ENCODE results near the gene ZNF219. TPM values are rescaled to one million over a fixed set of nuclear protein-coding genes. Genes with fewer than 3 reads are reported as not detected.
"Not testable (repeated sequence)": the region's sequence is repeated elsewhere in the genome, so short reads cannot be mapped to it uniquely, and the experiment has no call there.

ZNF219 gene
- total and polyA plus RNA-seq, 2 of the 13 experiments (the other 11 are each of a cell fraction or from before 2014, with no cell fraction given): 34.5 to 36.6 TPM

DNA sequence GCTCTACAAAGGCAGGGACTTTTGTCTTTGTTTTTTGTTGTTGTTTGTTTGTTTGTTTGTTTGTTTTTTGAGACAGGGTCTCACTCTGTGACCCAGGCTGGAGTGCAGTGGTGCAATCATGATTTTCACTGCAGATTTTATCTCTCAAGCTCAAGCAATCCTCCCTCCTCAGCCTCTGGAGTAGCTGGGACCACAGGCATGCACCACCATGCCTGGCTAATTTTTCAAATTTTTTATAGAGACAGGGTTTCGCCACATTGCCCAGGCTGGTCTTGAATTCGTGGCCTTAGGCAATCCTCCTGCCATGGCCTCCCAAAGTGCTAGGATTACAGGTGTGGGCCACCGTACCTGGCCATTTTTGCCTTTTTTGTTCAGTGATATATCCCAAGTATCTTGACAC is 57.5 kb downstream of the ZNF219 start:
- 80% methylated on average over 3 of the region's 3 CpGs for WGBS (ENCODE audit: low lambda C conversion rate)
- intact Hi-C loops (cut with micrococcal nuclease; ENCODE audit: unreplicated experiment): loop anchor here (1.0 to 2.0 kb wide), 3 partner anchors 14 to 184 kb away; no protein-coding TSS in a partner anchor
- FAIRE-seq; H3K4me2 ChIP-seq (ENCODE audit: low read depth, low read length); DNase-seq (ENCODE audit: low spot score); H2AFZ ChIP-seq (ENCODE audit: low read length); ATAC-seq; H3K9me3 ChIP-seq (ENCODE audit: low read length); H3K4me3 ChIP-seq (replicated peaks in 1 of 3; ENCODE audit: insufficient read depth in 1 of 3, low read depth in 2 of 3, low read length in 3 of 3); H3K79me2 ChIP-seq (ENCODE audit: insufficient read depth, low read length); H4K20me1 ChIP-seq (ENCODE audit: insufficient read depth, low read length); BruUV-seq (replicated peaks); H3K27me3 ChIP-seq (ENCODE audit: control insufficient read depth in 1 of 2, insufficient read depth in 2 of 2, low read length in 2 of 2); H3K36me3 ChIP-seq (replicated peaks in 1 of 2; ENCODE audit: control insufficient read depth in 1 of 2, insufficient read depth in 2 of 2, low read length in 2 of 2); H3K9ac ChIP-seq (ENCODE audit: insufficient read depth, low read depth, low read length); H3K27ac ChIP-seq (ENCODE audit: extremely low read length, insufficient read depth, low read length): not testable (repeated sequence)
- CTCF ChIA-PET (ENCODE audit: low intra/inter-chr PET ratio, low total read pairs): interaction anchor here (0.7 to 4.8 kb wide), 8 partner anchors 17 to 343 kb away, joined by 3 to 109 read pairs (median 6); no protein-coding TSS in a partner anchor
- in situ Hi-C loops (cut with HindIII; ENCODE audit: extremely low pct_ligation_motif_present, low pct_unique_long_range_greater_than_20kb): loop anchor here (5.0 kb wide), 1 partner anchor 184 kb away; no protein-coding TSS in a partner anchor
- POLR2A ChIA-PET: interaction anchor here (0.8 to 3.5 kb wide), 8 partner anchors 9 to 49 kb away, joined by 4 to 112 read pairs (median 23); partner anchors contain the start of gene ARHGEF40
- peaks cover 76% of the 10 kb centered on the region for H3K4me1 ChIP-seq (ENCODE audit: insufficient read depth, low read length)

- Histone ChIP-seq H4K20me1 (ENCODE audit: insufficient read depth, low read length) (no peaks in the 10 kb centered on the region), H3K9ac (ENCODE audit: insufficient read depth, low read depth, low read length) (no peak overlapping the region), H3K9me3 (ENCODE audit: low read length) (no peaks in the 10 kb centered on the region), H3K27me3 (ENCODE audit: control insufficient read depth in 1 of 2, insufficient read depth in 2 of 2, low read length in 2 of 2) (no peaks in the 10 kb centered on the region), H3K4me3 (replicated peaks in 1 of 3; ENCODE audit: insufficient read depth in 1 of 3, low read depth in 2 of 3, low read length in 3 of 3) (no peak overlapping the region), H3K36me3 (replicated peaks in 1 of 2; ENCODE audit: control insufficient read depth in 1 of 2, insufficient read depth in 2 of 2, low read length in 2 of 2) (no peaks in the 10 kb centered on the region), H3K4me1 (ENCODE audit: insufficient read depth, low read length) (peaks cover 77% of the 10 kb centered on the region), H3K27ac (ENCODE audit: extremely low read length, insufficient read depth, low read length) (no peak overlapping the region), H3K79me2 (ENCODE audit: insufficient read depth, low read length) (no peaks in the 10 kb centered on the region), H2AFZ (ENCODE audit: low read length) (no peak overlapping the region), H3K4me2 (ENCODE audit: low read depth, low read length) (peak overlapping the region; percentile 69; the same call in 1 of the 2 replicates)
- BruUV-seq (replicated peaks): no TSS peak
- ChIA-PET CTCF (ENCODE audit: low intra/inter-chr PET ratio, low total read pairs) (interaction anchor here (0.7 to 4.8 kb wide), 14 partner anchors 14 to 343 kb away, joined by 3 to 109 read pairs (median 4); partner anchors contain the start of gene METTL17), POLR2A (interaction anchor here (0.8 to 3.5 kb wide), 12 partner anchors 9 to 64 kb away, joined by 3 to 112 read pairs (median 18); partner anchors contain the start of genes ARHGEF40 and NDRG2)
- no peak for ATAC-seq
- no peak for FAIRE-seq
- in situ Hi-C loops (cut with HindIII; ENCODE audit: extremely low pct_ligation_motif_present, low pct_unique_long_range_greater_than_20kb): loop anchor here (5.0 kb wide), 1 partner anchor 183 kb away; no protein-coding TSS in a partner anchor
- 56% methylated on average over 8 of the region's 8 CpGs for WGBS (ENCODE audit: low lambda C conversion rate)
- intact Hi-C loops (cut with micrococcal nuclease; ENCODE audit: unreplicated experiment): loop anchor here (1.0 to 2.0 kb wide), 3 partner anchors 14 to 183 kb away; no protein-coding TSS in a partner anchor
- DNase-seq (ENCODE audit: low spot score): no peak
- no peak for TF ChIP-seq NFRKB (IDR thresholded peaks at IDR 0.05)
- TF ChIP-seq ZGPAT (CRISPR knock-in tag; IDR thresholded peaks at IDR 0.05): peak; percentile 6; the same call in 1 of the 2 replicates
- 0 out of 2 replicates have a peak, but pooled peaks have one; percentile 13 for TF ChIP-seq ZNF501 (CRISPR knock-in tag; IDR thresholded peaks at IDR 0.05)
- TF ChIP-seq EZH2 (conservative IDR thresholded peaks at IDR 0.05; ENCODE audit: low read depth, low read length): no peak
- TF ChIP-seq ZNF44 (CRISPR knock-in tag; IDR thresholded peaks at IDR 0.05): no peak
- 0 out of 2 replicates have a peak, but pooled peaks have one; percentile 48 for TF ChIP-seq ZNF317 (CRISPR knock-in tag; IDR thresholded peaks at IDR 0.05)
- TF ChIP-seq ZSCAN9 (CRISPR knock-in tag; IDR thresholded peaks at IDR 0.05; ENCODE audit: borderline replicate concordance): peak; percentile 5; the same call in 1 of the 2 replicates
- 0 out of 2 replicates have a peak, but pooled peaks have one; percentile 67 for TF ChIP-seq ZNF251 (CRISPR knock-in tag; IDR thresholded peaks at IDR 0.05)
- TF ChIP-seq HOXA5 (CRISPR knock-in tag; IDR thresholded peaks at IDR 0.05): 0 out of 2 replicates have a peak, but pooled peaks have one; percentile 0
- TF ChIP-seq SNAPC4 (CRISPR knock-in tag; IDR thresholded peaks at IDR 0.05): 0 out of 2 replicates have a peak, but pooled peaks have one; percentile 12
Observed at GRCh38 chr14:21040370-21040925, 58.0 kb downstream of the ZNF219 start.

Data from HepG2 (cell line).